Renal pelvis (tissue), 4 donors: ENCODE measurements around the gene POLN. TPM values are rescaled to one million over a fixed set of nuclear protein-coding genes. Genes with fewer than 3 reads are reported as not detected.
"Not testable (repeated sequence)": the region's sequence is repeated elsewhere in the genome, so short reads cannot be mapped to it uniquely, and the experiment has no call there.

Experiments
- DNase-seq: peaks from one replicate; pipeline ENCODE4 v3.0.0-alpha.2; 2013
- polyA plus RNA-seq, 3 donors: library from polyadenylated mRNA; unstranded; fragments of 120-200 nt; gene quantifications; one replicate each; pipeline ENCODE4 v1.2.1, GENCODE V29; 2013; ENCODE audit not compliant: insufficient read length in 3 of 3

Gene POLN
- polyA plus RNA-seq, 3 donors: 2.3 to 6.7 (median 3.7) TPM

DNA sequence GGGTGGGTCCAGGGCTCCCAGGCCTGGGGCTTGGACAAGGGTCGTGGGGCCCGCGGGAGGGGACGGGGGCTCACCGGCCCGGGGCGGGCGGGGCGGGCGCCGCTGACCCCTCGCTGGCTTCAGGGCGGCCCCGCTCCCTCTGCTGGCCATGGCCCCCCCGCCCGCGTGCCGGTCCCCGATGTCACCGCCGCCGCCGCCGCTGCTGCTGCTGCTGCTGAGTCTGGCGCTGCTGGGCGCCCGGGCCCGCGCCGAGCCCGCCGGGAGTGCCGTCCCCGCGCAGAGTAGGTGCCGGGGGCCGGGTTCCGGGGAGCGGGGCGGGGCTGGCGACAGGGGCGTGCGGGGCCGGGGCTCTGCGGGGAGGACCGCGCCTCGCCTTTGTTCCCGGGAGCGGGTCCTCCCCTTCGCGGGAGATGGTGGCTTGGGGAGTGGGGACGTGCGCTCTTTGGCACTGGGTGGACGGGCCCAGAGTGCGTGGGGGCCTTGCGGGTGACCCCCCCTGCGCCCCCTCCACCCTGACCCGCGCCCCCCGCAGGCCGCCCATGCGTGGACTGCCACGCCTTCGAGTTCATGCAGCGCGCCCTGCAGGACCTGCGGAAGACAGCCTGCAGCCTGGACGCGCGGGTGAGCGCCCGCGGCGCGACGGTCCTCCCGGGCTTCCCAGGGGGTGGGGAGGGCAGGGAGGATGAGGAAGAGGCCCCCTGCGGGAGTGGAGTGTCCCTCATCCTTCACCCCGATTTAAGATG is 199.5 kb downstream of the POLN start:
- DNase-seq: no peak

DNA sequence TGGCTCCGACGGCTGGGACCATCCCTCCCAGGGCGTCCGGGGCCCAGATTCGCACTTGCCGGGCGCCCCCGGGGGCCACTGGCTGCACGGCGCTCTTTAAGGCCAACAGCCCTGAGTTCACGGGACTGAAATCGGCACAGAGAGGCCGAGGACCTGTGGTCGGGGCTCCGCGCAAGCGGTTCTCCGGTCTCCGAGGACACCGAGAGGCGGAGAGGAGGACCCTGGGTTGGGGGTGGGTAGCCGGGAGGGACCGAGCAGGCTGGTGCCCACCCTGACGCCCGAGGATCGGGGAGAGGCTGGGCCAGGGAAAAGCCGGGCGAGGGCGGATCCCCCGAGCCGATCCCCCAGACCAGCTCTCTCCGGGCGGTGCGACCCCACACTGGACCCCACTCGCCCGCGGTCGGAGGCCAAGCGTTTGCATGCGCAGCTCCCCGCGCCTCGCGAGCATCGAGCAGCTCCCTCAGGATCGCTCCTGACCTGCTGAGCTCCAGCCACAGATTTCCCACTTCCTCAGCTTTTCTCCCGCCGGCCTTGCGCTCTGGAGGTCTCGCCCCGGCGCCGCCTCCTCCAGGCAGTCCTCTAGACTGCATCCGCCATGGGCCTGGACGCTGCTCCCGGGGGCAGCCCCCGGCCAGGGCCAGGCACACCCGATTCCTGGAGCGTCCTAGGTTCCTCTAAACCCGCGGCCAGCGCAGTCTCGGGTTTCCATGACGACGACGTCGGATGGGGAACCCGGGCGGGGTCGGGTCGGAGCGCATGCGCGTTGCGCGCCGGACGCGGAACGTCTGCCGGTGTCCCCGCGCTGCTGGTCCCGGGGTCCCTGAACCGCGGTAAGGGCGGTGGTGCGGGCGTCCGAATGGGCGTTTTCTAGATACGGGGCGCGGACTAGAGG is 200.4 kb downstream of the POLN start:
- DNase-seq: peak; percentile 65

DNA sequence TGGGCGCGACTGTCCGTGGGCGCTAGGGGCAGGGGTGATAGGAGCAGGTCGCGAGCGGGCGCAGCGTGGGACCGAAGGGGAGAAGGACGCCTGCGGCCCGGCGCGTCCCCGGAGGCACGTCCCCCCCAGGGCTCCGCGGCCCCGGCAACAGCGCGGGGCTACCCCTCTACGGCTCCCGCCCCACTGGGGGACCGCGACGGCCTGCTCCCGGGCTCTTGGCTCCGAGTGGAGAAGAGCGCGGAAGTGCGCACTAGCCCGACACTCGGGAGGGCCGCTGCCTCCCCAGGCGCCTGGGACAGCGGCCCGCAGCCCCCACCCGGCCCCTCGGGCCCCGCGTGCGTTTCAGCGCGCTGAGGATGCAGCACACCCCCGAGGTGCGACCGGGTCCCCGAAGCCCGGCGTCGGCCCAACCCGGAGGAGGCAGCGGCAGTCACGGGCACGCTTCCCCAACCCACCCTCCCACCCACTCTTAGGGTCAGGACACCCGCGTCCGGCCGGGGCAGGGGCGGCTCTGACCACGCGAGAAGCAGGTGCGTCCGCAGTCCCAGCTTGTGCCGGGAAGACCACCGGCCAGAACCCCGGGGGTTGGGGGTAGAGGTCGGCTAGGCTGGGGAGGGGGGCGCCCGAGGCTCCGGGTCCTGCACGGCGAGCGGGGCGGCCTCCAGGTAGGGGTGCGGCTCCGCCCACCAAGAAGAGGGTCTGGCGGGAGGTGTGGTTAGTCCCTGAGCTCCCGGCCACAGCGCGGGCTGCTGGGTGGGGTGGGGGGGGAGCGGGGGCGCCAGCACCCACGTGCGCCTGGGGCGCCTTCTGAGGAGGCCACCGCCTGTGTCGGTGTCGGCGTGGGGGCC is 201.3 kb downstream of the POLN start:
- DNase-seq: no peak

DNA sequence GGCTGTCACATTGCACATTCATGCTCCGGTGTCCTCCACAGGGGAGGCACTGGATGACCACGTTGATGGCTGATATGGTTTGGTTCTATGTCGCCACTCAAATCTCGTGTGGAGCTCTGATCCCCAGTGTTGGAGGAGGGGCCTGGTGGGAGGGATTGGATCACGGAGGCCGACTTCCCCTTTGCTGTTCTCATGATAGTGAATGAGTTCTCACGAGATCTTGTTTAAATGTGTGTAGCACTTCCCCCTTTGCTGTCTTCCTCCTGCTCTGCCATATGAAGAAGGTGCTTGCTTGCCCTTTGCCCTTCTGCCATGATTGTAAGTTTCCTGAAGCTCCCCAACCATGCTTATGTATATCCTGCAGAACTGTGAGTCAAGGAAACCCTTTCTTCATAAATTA is 205.1 kb downstream of the POLN start:
- no peak for DNase-seq

DNA sequence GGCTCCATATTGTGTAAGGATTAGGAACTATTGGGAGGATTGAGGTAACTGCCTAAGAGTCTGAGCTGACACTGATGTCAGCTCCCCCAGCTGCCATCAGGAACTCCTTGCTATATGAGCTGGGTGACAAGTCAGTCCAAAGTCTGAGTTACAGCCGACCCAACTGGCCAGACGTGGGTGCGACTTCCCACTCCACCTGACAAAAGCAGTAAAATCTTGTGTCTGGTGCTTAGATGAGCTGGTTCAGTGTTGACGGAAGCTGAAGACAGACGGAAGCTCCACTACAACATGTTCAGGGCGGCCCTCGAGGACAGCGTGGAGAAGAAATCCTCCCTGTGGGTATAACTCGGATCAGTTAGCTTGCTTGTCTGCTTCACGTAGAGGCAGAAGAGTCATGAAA is 205.6 kb downstream of the POLN start:
- DNase-seq: no peak

DNA sequence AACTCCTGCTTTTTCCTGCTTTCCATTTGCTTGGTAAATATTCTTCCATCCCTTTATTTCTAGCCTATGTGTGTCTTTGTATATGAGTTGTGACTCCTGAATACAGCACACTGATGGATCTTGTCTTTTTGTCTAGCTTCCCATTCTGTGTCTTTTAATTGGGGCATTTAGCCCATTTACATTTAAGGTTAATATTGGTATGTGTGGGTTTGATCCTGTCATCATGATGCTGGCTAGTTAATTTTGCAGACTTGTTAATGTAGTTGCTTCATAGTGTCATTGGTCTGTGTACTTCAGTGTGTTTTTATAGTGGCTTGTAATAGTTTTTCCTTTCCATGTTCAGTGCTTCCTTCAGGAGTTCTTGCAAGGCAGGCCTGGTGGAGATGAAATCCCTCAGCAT is 210.8 kb downstream of the POLN start:
- not testable (repeated sequence) for DNase-seq

DNA sequence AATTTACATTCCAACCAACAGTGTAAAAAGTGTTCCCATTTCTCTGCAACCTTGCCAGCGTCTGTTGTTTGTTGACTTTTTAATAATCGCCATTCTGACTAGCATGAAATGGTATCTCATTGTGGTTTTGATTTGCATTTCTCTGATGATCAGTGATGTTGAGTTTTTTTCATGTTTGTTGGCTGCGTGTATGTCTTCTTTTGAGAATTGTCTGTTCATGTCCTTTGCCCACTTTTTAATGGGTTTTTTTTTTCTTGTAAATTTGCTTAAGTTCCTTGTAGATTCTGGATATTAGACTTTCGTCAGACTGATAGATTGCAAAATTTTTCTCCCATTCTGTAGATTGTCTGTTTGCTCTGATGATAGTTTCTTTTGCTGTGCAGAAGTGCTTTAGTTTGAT is 214.8 kb downstream of the POLN start:
- DNase-seq: not testable (repeated sequence)

DNA sequence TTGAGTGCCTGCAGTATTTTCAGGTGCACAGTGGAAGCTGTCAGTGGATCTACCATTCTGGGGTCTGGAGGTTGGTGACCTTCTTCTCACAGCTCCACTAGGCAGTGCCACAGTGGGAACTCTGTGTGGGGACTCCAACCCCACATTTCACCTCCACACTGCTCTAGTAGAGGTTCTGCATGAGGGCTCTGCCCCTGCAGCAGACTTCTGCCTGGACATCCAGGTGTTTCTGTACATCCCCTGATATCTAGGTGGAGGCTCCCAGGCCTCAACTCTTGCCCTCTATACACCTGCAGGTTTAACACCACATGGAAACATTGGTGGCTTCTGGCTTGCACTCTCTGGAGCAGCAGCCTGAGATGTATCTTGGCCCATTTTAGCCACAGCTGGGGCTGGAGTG is 216.1 kb downstream of the POLN start:
- DNase-seq: no peak

DNA sequence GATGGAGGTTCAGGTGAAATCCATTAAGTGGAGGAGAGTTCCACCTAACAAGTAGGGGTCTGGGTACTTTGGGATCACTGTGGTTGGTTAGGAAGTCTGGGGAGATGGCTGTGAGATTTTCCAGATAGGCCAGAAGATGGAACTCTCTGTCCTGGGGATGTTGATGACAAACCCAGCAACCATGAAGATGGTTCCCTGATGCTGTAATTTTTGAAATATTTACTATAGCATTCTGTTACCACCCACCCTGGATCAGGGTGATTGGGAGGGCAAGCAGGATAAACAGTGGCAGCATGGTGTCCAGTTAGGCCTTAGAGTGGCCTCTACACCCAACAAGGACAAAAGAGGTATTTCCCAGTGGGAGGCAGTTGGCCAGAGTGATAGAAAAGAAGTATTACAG is 217.2 kb downstream of the POLN start:
- DNase-seq: no peak

Other genes with a start within 250 kb of the POLN start
- 10 to 100 TPM; 40.0 to 49.1 (median 41.7) TPM for gene NELFA, start 233.1 kb downstream of the POLN start, polyA plus RNA-seq
- 1 to 10 TPM; 7.9 to 8.7 (median 7.9) TPM for gene NAT8L, start 182.8 kb downstream of the POLN start, polyA plus RNA-seq
- gene HAUS3, start within 50 bp of the POLN start, polyA plus RNA-seq: 10 to 100 TPM; 16.5 to 20.4 (median 20.3) TPM
- gene MXD4, start 20.0 kb upstream of the POLN start, polyA plus RNA-seq: 10 to 100 TPM; 68.4 to 76.6 (median 76.2) TPM
- gene ZFYVE28, start 176.5 kb upstream of the POLN start, polyA plus RNA-seq: 1 to 10 TPM; 1.7 to 3.7 (median 3.2) TPM
- gene CFAP99, start 176.8 kb upstream of the POLN start, polyA plus RNA-seq: 1 to 10 TPM in 1 of 3 donors, under 1 TPM in 2; 0.84 to 1.3 (median 0.91) TPM
- 10 to 100 TPM; 68.5 to 70.9 (median 69.4) TPM for gene RNF4, start 227.0 kb upstream of the POLN start, polyA plus RNA-seq